H1 (cell line): Measurements from ENCODE around the gene TSPAN17. TPM values are rescaled to one million over a fixed set of nuclear protein-coding genes. Genes with fewer than 3 reads are reported as not detected.

Source experiments
- HDAC2 ChIP-seq, 2 experiments: fragments of 300-600 bp in 1 of 2; sonication (generic) in 1 of 2; IDR thresholded peaks; 2 replicates each; pipeline ENCODE4 v1.6.1; 2011 to 2012; ENCODE audit warnings: low read depth in 2 of 2, low read length in 2 of 2, mild to moderate bottlenecking in 2 of 2, moderate library complexity in 2 of 2, borderline replicate concordance in 1 of 2, inconsistent platforms in 1 of 2
- SAP30 ChIP-seq: fragments of 300-600 bp; sonication (generic); IDR thresholded peaks from 2 replicates; pipeline ENCODE4 v1.7.1; 2012; ENCODE audit warnings: low read length, moderate library complexity, mild to moderate bottlenecking, inconsistent platforms; ENCODE audit not compliant: insufficient read depth, insufficient replicate concordance
- polyA plus RNA-seq, 7 experiments: library from polyadenylated mRNA; depleted of rRNA in 3 of 7; stranded (reverse) in 5 of 7; unstranded in 2 of 7; fragments of >200 nt in 5 of 7; fragments of 200-250 nt in 2 of 7; gene quantifications; 1 replicate in 5 of 7; 2 replicates in 1 of 7; 4 replicates in 1 of 7; pipeline versions ENCODE4 v1.2.1 to v1.2.3, GENCODE V29; 2011 to 2013; ENCODE audit warnings: missing spikeins in 2 of 7, mixed read lengths in 2 of 7
- total RNA-seq: library from RNA; stranded (reverse); fragmentation: NEBNext Ultra II Directional; extraction: Animal tissue kit (Norgen Biotek cat#: 25700); gene quantifications from 2 replicates; pipeline ENCODE4 v1.2.1, GENCODE V29; 2021

TSPAN17 gene
- total and polyA plus RNA-seq, 2 of the 8 experiments (the other 6 are each of a cell fraction or from before 2014, with no cell fraction given), result 41.5 to 53.7 TPM

GRCh38 chr5:176646049-176646706 is 1.1 kb upstream of the TSPAN17 start (continued):
- TF ChIP-seq SAP30 (no peak), HDAC2 (IDR thresholded peaks at IDR 0.05; ENCODE audit: borderline replicate concordance in 1 of 2, low read depth in 2 of 2, low read length in 2 of 2) (no peak)
- TF ChIP-seq, all 59 proteins: peak for 0
